Mammary epithelial cell (primary cell): ENCODE data around the gene FHIT.

Experiments
- CTCF ChIP-seq, 2 donors: IDR thresholded peaks in 1 of 2; conservative IDR thresholded peaks in 1 of 2; 2 replicates each; pipeline ENCODE4 v1.5.1; 2011 to 2012; ENCODE audit warnings: inconsistent platforms in 2 of 2, low read length in 2 of 2, mild to moderate bottlenecking in 2 of 2, control low read depth in 1 of 2, low read depth in 1 of 2; ENCODE audit not compliant: insufficient read depth in 1 of 2; ENCODE audit errors: extremely low read depth in 1 of 2
- EZH2 ChIP-seq: IDR thresholded peaks from 2 replicates; pipeline ENCODE4 v1.6.1; 2012; ENCODE audit warnings: low read length, inconsistent platforms, borderline replicate concordance

GRCh38 chr3:60630953-60631352 is 620.3 kb downstream of the FHIT start:
- no peak for TF ChIP-seq CTCF (conservative IDR thresholded peaks at IDR 0.05 in 1 of 2, IDR thresholded peaks at IDR 0.05 in 1 of 2; ENCODE audit: extremely low read depth in 1 of 2, insufficient read depth in 1 of 2, low read depth in 1 of 2, low read length in 2 of 2)
- TF ChIP-seq EZH2 = no peak
